ENCODE measurements around the gene ASAP3.

The ASAP3 gene

DNA sequence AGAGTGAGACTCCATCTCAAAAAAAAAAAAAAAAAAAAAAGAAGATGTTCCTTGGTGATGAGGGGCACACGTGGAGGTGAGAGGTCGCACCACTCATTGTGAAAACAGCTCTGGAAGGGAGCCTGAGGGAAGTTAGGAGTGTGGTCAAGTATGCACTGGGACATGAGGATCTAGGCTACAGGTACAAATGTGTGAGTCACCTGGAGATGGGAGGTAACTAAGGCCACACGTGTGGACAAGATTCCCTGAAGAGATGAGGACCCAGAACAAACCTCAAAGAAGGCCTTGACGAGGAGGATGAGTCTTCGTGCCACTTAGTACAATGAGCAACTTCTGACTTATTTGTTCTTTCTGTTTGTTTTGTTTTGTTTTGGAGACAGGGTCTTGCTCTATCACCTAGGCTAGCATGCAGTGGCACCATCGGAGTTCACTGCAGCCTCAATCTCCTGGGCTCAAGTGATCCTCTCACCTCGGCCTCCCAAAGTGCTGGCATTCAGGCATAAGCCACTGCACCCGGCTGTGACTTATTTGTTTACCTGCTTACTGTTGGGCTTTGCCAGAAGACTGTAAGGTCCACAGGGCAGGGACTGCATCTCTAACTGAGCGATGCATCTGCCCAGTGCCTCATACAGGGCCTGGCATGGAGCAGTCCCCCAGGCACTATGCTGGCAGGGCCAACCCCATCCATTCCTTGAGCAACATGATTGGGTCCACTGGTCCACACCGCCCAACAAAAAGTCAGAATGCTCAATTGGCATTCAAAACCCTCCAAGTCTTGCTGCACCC is 6.4 kb downstream of the ASAP3 start:
- no peak for DNase-seq

DNA sequence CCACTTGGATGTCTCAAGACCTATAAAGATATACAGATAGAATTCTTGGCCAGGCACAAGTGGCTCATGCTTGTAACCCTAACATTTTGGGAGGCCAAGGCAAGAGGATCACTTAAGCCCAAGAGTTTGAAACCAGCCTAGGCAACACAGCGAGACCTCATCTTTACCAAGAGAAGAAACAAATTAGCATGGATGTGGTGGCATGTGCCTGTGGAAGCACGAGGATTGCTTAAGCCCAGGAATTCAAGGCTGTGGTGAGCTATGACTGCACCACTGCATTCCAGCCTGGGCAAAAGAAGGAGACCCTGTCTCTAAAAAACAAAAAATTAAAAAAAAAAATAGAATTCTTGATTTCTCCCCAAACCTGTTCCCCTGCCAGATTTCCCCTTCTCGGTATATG is 8.3 kb downstream of the ASAP3 start:
- DNase-seq = peak; percentile 74

DNA sequence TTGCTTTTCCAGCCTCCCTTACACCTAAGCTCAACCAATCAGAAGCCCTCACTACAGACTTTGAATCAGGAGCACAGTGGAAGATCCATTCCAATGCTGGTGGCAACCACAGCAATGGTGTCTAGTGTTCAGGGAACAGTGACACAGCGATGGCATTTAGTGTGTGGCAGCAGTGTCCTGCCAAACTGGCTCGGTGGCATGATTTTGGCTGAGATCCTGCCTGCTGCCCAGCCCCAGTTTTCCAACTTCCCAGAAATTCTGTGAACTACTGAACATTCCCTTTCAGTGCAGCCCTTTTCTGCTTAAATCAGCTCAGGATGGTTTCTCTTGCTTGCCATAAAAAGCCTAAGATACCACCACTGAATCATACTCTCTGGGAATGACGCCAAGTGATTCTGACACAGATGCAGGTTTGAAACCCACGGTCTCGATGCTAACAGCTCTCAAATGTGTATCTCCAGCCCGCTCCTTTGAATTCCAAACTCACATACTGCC is 8.8 kb downstream of the ASAP3 start:
- peak; percentile 95 for DNase-seq

DNA sequence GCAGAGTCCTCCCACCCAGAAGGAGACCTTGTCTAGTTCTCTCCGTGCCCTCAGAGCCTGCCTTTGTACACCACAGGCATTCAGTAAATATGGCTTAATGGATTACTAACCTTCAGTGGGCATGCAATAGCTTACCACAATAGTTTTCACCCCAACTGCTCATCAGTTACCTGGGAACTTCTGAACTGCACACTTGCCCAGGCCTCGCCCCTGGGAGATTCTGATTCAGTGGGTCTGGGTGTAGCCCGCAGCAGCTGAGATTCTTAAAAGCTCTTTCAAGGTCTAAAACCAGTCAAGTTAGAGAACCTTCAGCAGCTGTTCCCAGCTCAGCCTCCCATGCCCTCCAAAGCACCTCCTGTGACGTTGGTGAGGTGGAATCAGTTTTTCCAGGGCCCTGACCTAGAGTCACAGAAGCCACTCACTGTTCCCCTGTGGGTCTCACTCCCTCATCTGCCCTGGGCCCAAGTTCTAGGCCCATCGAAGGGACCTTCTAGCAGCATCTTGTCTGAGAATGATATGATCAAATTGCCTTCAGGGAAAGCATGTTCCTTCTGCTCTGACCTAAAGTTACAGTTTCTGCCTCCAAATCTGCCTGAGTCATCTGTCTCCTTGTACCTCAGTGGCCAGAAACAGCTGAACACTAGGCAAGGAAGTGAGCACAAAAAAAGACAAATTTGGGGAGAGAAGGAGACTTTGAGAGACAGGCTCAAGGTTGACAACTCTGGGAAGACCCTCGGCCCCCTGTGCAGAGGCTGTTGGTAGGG is 10.8 kb downstream of the ASAP3 start:
- DNase-seq = no peak

DNA sequence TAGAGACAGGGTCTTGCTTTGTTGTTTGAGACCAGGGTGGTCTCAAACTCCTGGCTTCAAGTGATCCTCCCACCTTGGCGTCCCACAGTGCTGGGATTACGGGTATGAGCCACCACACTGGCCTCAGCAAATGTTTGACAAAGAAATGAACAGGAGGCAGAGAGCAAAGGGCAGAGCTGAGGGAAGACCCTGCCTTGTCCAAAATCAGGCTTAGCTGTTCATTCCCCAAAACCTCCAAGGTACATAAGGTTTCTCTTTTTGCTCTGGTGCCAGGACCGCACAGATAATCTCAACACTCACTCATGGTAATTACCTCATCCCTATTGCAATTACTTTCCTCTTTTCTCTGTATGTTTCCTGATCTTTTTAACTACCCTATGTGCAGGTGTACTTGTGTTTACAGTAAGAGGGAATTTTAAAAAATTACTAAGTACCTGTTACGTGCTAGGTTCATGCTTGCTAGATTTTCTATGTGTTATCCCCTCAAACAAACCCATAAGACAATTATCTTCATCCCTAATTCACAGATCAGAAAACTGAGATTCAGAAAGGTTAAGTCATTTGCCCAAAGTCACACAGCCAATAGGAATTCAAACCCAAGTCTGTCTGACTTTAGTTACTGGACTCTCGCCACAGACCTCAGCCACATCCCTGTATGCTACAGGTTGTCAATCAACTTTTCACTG is 11.5 kb downstream of the ASAP3 start:
- no peak for DNase-seq

DNA sequence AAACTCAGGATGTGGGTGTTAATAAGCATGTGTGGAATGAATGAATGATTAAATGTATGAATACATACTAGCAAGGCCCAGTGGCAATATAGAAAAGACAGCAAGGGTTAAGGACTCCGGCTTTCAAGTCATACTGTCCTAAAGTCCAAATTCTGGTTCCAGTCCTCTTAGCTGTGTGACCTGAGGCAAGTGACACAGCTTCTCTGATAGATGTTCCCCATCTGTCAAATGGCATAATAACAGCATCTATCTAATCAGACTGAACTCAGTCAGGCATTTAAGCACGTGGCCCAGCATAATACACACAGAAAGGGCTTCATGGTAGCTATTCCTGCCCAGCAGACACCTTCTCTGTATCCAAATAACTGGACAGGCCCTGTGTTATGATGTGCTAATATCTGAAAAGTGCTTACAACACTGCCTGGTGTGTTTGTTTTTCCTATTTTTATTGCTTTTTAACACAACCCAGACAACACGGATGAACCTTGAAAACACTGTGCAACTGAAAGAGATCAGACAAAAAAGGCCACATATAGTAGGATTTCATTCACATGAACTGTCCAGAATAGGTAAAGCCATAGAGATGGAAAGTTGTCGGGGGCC is 12.4 kb downstream of the ASAP3 start:
- no peak for DNase-seq

DNA sequence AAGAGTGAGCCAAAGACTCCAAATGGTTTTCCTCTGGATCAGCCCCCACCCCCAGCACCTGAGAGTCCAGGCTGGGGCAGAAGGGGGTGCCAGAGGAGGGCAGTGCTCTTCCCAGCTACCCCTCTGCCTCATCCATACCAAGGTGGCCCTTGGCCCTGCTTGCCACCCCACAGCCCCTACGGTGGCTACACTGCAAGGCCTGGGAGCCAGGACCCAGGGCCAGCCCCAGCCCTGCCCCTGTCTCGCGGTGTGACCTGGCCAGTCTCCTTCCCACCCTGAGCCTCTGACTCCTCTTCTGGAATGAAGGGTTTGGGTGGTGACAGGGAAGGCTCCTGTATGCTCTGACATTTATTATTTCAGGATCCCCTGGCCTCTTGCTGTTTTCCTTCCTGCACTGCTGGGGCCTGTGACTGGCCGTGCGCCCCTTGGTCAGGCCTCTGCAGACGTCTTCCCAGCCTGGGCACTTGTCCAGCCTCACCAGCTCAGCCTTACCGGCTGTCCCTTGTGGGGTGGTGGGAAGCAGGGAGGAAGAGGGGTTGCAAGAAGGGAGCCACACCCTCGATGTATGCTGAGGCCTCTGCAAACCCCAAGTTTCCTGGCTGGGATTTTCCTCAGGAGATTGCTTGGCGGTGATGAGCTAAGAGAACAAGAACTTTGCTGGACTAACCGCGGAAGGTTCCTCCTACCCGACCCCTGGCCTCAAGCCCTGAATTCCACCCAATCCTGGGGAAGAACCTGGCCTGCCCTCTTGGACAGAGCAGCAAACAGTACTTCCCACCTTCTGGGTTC is 13.5 kb downstream of the ASAP3 start:
- peak; percentile 83 for DNase-seq

DNA sequence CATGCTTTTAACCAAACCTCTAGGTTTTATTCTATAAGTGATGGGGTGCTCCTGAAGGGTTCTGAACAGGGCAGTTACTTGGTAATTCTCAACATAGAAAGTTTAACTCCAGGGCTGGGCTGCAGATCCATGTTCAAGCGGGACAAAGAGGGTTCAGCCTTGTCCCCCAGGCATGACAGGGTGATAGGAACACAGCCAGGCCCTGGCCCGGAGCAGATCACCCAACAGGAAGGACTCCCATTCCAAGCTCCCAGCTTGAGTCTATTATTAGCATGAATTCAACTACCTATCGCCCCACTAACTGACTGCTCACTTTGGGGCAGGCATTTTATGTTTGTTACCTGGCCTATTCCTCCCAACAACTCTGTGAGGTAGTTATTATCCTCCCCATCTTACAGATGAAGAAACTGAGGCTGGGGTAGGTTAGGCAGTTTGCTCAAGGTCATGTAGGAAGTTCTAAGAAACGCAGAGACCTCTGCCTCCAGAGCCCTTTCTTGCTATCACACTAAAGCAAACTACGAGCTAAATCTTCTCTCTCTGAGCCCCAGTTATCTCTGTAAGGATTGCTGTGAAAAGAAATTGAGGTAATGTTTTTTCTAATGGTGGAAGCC is 14.5 kb downstream of the ASAP3 start:
- DNase-seq = no peak

DNA sequence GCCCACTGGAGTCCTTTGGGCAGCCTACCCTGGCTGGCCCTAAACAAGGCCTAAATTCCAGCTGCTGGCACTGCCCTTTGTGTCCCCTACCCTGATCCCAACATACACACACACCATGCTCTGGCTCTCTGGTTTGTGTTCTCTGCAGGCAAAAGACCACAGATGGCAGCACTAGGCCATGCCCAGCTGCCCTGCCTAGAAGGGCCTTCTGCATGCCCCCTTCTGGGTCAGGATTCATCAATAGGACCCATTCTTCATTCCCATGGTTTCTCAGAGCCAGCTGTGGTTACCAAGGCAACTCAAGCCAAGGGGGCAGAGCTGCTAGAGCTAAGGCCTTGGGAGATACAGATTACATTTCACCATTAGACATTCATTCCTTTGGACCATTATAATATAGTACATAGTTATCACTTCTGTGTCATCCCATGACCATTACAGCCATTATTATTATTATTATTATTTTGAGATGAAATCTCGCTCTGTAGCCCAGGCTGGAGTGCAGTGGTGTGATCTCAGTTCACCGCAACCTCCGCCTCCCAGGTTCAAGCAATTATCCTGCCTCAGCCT is 17.5 kb downstream of the ASAP3 start:
- no peak for DNase-seq

DNA sequence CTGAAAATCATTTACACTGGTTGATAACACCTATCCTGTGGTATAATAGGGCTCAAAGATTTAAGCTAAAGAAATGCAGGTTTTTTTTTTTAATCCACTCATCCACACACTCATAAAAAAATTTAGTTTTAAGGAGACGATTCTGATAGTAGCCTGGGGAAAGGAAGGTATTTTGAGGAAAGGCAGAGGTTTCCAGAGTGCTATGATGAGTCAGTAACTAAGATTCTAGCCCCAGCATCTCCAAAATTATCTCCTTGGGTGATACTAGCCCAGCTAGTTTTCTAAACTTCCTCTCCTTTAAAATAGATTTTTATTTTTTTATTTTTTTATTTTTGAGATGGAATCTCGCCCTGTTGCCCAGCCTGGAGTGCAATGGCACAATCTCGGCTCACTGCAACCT is 20.7 kb downstream of the ASAP3 start:
- no peak for DNase-seq

DNA sequence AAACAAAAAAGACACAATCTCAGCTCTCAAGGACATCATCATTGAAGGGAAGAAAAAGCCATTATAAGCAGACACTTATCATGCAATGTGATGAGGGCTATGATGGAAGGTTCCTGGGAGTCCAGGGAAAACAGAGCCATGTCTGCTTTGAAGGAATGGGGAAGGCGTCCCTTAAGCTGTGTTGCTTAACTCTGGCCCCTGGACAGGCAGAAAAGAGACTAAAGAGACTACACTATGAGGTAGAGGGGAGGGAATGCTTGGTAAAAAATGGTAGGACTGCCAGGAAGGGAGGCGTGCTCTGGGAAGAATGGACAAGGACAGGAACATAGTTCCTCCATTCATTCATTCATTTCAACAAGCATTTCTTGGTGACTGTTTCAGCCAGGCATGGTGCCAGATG is 21.2 kb downstream of the ASAP3 start:
- no peak for DNase-seq

DNA sequence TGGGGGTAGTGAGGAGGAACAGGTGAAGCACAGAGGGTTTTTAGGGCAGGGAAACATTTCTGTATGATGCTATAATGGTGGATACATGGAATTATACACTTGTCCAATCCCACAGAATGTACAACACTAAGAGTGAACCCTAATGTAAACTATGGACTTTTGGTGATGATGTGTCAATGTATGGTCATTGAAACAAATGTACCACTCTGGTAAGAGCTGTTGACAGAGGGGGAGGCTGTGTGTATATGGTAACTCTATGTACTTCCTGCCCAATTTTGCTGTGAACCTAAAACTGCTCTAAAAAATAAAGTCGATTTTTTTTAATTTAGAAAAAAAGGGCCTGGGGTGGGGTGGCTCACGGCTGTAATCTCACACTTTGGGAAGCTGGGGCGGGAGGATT is 22.9 kb downstream of the ASAP3 start:
- DNase-seq = no peak

DNA sequence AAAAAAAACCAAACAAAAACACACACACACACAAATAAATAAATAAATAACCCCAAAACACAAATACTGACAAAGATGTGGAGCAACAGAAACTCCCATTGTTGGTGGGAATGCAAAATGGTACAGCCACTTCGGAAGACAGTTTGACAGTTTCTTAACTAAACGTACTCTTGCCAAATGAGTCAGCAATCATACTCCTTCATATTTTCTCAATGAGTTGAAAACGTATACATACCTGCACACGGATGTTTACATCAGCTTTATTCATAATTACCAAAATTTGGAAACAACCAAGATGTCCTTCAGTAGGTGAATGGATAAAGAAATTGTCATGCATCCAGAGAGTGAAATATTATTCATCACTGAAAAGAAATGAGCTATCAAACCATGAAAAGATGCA is 23.5 kb downstream of the ASAP3 start:
- DNase-seq = no peak

DNA sequence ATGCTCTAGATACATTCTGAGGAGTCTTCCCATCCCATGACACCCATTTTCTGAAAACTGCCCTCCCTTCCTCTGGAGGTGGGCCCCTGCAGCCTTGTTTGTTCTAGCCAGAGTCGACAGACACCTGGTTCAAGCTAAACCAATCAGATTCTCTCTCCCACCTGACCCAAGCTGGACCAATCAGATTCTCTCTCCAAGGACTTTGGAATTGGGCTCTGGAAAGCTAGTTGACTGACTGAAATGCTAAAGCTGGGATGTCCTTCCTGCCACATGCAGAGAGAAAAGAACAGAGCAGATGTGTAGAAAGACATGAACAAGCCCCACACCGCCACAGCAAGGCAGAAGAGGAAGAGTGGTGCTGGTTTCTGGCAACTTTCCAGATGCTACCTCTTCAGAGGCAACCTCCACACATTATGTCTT is 24.6 kb downstream of the ASAP3 start:
- DNase-seq = no peak

DNA sequence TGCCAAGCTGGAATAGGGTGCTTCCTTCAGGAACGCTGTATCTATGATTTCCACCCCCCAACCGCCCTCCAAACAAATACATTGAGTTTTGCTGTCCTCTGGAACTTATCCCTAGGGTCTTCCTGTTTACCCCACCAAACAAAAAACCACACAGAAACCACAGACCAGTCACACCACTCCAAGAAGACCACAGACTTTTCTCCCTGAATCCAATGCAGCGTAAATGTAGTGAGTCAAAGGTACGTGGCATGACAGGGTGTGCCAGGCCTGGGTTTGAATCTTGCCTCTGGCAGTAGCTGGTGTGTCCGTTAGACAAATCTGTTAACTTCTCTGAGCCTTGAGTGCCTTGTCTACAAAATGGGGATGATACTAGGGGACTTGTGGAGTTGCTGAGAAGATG is 27.8 kb downstream of the ASAP3 start:
- DNase-seq = no peak

DNA sequence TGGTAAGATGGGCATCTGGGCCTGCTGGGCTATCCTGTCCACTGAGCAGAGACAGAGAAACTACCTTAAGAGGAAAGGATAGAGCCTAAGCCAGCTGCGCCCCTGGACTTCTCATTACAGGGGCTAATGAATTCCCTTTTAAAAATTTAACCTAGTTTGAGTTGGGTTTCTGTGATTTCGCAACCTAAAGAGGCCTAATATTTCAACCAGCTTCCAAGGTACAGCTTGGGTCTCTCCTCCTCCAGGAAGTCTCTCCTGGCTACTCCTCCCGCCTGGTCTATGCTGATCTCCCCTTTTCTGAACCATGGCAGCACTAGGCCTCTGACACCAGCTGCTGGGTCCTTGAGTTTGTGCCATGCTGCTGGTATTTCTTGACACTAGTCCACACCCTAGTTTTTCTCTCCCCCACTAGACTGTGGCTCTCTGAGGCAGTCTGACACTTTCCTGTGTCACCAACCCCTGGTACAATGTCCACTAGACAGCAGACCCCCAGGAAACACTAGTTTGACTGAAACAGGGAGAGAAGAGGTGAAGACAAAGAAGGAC is 30.5 kb downstream of the ASAP3 start:
- DNase-seq = no peak

DNA sequence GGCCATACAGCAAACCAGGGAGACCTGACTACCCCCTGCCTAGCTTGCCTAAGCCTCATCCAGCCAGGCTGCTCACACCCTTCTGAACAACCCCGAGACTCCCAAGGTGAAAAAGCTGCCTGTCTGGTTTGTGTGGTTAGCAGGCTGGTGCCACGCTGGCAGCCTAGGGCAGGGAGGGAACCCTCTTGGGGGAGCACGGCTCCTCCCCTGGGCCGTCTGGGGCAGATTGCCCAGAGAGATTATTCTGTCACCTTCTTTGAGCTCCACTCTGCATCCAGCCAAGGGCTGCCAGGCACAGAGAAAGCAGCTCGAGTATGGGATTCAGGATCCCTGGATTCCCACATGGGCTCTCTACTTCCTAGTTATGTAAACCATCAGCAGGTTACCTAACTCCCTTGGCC is 32.0 kb downstream of the ASAP3 start:
- peak; percentile 22 for DNase-seq

DNA sequence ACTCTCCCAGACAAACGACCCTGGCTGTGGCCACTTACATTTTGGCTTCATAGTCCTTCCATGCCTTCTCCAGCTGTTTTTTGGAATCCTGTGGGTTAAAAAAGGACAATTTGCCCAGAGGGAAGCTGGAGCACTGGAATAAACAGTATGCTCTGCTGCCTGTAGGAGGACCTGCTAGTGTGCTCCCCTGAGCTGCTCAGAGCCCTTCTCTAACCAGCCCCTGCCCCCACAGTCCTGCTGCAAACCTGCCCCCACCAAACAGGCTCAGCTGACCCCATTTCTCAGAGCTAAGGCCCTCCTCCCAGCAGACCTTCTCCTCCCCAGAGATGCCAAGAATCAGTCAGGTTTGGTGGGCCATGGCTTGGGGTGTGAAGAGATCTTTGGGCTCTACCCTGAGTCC is 32.5 kb downstream of the ASAP3 start:
- no peak for DNase-seq

DNA sequence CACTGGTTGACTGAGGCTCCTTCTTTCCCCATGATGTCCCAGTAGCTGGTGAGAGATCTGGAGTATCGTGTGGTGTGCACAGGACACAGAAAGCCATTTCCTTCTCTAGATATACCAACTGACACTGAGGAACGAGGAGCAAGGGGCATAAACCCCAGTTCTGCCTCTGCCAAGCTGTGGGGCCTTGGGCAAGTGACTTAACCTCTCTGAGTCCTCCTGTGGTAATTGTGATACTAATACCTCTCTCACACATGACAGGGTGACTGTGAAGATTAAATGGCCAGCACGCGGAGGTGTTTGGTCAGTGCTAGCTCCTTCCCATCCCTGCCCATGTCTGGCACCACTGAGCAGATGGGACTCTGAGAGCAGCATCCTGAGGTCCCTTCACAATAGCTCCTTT is 33.1 kb downstream of the ASAP3 start:
- DNase-seq = no peak

DNA sequence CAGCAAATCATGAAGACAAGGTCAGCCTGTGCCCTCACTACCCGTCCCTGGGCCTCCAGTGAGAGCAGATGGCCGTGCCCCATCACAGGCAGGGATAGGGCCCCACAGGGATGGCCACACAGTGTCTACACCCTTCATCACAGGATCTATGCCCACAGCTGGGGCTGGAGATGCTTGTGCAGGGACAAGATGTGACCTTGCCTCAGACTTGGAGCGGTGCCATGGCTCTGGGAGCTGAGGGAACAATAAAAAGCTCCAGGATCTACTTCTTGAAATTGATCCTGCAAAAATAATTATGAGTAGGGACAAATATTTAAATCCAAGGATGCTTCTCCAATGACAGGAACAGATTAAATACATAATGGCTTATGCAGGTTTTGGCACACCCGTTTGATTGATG is 34.0 kb downstream of the ASAP3 start:
- DNase-seq = no peak

DNA sequence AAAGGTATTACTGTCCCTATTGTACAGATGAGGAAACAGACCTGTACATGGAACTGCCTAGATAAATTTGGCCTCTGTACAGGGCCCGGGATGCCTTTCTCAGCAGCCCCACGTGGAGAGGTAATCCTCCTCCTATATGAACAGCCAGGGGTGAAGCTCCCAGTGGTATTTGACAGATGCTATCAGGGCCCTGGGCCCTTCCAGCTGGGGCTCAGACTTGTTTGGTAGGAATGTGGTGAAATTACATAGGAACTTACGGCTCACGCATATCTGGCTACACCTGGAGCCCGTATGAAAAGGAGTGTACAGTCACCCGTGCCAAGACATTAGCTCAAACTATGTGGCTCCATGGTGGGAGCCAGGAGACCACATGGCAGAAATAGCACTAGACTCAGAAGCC is 34.7 kb downstream of the ASAP3 start:
- DNase-seq = no peak

Measured in fibroblast of skin of right quadriceps (primary cell).